GM19099 (cell line): ENCODE results near the gene RBPJ.

ENCODE experiments used
- POLR2A ChIP-seq: IDR thresholded peaks from 3 replicates; pipeline ENCODE4 v1.6.1; 2011; ENCODE audit warnings: low read depth; ENCODE audit not compliant: insufficient read length; ENCODE audit errors: extremely low read depth

The RBPJ gene

DNA sequence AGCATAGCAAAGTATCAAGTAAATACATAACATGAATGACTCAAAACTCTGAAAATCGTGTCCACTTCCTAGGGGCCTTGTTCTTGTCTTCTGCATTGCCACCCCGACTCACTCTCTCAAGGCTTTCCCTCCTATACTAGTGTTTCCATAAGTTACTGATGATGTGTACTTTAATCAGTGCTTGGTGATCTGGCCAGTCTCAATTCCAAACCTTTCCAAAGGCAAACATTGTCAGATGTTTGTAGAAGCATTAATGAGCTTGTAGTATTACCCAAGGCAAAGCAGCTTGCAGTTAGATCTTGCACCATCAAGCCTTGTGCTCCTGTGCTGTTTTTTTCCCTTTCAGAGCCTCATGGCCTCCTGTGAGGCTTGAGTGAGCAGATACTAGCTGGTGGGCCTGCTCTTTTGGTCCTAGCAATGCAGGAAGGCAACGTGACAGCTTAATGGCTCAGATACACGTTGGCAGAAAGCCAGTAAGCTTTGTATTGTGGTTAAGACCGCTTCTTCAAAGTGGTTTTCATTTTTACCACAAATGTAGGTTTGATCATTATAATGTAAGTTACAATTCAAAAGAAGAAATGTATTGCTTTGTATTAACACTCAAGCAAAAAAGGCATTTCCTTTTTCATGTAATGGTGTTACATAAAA, 51.8 kb downstream of the RBPJ start:
- no peak for TF ChIP-seq POLR2A

GRCh38 chr4:26375551-26375950, 54.7 kb downstream of the RBPJ start:
- no peak for TF ChIP-seq POLR2A

DNA sequence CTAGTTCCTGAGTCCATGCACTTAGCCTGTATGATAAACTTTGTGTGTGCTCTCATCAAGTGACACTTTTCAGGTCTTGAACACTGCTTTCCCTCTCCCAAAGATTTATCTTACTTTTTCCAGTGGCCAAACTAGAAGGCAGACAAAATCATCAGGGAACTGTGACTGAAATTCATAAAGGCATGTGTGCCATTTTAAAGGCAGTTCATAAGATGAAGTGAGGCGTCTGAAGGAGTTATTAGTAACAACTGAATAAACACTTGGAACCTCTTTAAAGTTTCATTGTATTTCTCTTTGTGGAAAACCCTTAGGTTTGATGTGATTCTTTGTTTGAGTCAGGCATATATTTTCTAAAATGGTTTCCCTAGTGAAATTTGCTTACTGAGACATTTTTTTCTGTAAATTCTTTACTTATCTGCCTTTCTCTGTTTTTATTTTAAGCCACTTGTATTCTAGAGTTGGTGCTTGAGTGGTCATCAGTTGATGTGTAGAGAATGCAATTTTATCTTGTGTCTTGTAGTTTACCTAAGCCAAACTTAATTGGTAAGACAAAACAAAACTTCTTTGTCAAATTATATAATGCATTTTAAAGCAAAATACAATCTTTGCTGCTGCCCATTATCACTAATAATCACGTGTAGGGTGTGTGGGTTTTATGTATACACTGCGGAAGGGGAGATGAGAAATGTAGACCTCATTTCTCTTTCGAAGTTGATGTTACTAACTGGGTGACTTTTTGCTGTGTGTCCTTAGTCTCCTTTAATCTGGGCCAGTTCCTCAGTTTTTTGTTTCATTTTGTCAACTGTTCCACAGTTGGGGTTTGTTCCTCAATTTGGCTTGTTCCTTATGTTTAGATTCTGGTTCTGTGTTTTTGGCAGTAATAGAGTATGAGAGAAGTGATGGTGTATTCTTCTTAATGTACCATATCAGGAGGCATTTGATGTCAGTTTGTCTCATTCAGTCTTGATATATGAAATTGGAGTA, 56.8 kb downstream of the RBPJ start:
- no peak for TF ChIP-seq POLR2A

GRCh38 chr4:26379837-26380236, 59.0 kb downstream of the RBPJ start:
- TF ChIP-seq POLR2A, result no peak

DNA sequence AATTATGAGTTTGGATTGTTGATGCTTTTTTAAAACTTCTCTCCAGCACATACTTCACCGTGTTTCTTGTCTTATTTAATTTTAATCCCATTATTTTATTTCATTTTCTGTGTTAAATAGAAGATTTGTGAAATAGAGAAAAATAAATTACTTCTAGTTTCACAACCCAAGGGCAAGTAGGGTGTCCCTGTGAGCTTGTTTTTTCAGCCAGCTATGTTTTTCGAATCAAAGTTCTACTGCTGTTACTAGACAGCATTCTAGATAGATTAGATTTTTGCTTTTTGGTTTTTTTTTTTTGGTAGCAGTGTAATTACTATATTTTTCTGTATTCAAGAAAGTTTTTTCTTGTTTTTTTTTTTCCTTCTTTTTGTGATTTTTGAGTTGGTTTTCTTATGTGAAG, 59.9 kb downstream of the RBPJ start:
- TF ChIP-seq POLR2A, result no peak

- TF ChIP-seq POLR2A, result no peak
These were observed 63.7 kb downstream of the RBPJ start for GRCh38 chr4:26384380-26385057.

- TF ChIP-seq POLR2A, result no peak
These were observed 64.9 kb downstream of the RBPJ start for GRCh38 chr4:26385690-26386089.

DNA sequence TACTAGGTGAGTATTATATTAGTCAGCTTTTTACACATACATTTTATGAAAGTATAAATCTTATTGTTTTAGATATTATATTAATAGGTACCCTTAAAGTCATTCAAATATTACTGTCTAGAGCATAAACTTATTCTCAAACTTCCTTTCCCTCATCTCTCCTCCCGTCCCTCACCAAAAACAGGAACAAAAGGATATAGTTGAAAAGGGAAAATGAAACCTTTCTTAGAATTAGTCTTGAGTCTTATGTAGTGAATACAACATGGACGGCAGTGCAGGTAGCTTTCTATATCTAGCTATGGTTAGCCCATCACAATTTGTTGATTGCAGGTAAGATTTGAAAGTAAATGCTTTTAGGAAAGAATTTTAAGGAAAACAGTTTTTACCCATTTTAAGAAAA, 65.6 kb downstream of the RBPJ start:
- no peak for TF ChIP-seq POLR2A

DNA sequence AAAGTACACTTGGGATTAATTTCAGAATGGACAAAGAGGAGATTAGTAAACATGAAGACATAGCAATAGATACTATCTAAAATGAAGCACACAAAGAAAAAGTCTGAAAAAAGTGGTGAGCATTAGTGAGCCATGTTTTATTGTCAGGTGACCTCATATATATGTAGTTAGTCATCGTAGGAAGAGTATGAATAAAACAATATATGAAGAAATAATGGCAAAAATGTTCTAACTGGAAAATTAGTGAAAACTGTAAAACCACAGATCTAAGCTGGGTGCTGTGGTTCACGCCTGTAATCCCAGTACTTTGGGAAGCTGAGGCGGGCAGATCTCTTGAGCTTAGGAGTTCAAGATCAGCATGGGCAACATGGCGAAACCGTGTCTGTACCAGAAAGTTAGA, 67.9 kb downstream of the RBPJ start:
- TF ChIP-seq POLR2A, result no peak

DNA sequence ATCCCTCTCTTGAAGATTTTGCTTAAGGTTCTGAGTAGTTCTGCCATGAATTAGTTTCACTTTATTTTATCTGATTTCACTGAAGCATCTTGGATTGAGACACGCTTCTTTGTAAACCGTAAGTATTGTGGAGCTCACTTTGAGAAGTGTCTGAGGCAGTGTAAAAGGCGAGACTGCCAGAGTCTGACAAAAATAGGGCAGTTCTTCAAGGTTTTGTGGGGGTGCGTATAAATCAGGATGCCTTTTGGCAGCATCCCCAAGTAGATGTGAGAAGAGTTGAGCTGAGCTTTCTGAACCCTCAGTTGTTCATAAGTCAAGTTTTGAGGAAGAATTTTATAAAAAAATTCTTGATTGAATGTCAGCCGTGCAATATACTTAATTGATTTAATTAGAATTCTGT, 76.3 kb downstream of the RBPJ start:
- TF ChIP-seq POLR2A, result no peak

DNA sequence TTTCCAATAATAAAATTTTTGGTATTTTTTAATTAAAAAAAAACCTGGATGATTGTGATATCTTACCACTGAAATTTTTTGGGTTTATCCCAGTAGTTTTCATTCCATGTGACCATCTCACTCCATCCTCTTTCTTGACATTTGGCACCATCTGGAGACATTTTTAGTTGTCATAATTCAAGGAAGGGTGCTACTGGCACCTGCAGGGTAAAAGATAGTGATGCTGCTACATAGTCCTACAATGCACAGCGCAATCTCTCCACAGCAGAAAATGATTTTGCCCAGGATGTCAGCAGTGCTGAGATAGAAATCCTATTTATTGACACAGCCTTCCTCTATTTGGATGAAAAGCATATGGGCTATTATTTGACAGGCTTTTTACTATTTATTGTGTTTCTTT, 79.3 kb downstream of the RBPJ start:
- TF ChIP-seq POLR2A, result no peak

DNA sequence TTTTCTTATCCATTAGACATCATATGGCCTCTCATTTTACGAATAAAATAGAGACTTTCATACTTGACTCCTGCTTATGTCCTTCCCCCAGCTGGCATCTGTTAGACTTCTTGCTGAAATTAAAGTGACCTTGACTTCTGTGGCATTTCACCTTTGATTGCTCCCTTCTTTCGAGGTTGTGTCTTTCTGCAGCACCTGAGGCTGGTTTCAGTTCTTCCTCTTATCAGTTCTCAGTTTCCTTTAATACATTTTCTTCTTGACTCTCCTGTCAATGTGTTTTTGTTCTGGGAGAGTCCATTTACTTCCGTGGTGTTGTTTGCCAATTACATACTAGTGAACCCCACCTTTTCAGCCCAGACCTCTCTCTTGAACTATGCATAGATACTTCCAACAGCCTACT, 81.6 kb downstream of the RBPJ start:
- no peak for TF ChIP-seq POLR2A

- TF ChIP-seq POLR2A, result no peak
These were observed 84.0 kb downstream of the RBPJ start for GRCh38 chr4:26404743-26405206.

DNA sequence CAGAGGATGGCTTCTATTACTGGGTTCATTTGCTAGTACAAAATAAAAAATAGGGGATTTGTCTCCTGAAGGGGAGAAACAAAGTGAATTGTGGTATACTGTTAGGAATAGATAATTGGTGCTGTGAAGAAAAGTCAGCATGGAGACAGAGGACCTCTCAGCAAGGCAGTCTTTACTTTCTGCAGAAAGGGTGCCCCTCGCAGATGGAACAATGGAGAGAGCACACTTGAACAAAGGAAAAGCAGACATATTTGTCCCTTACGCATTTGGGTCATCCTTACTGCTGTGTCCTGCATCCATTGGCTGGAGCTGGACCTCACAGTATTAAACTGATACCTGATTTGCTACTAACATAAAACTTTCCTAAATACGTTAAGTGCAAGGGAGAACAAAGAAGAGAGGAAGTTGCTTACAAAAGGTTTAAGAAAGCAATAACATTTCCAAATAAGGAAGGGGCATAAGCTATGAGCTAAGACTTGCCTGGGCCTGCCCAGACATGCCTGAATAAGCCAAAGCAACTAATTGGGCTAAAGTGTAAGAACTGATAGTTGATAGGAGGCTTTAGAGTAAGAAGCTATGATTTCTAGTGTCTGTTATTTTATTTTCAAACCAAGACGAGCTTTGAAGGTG, 85.6 kb downstream of the RBPJ start:
- TF ChIP-seq POLR2A, result no peak

DNA sequence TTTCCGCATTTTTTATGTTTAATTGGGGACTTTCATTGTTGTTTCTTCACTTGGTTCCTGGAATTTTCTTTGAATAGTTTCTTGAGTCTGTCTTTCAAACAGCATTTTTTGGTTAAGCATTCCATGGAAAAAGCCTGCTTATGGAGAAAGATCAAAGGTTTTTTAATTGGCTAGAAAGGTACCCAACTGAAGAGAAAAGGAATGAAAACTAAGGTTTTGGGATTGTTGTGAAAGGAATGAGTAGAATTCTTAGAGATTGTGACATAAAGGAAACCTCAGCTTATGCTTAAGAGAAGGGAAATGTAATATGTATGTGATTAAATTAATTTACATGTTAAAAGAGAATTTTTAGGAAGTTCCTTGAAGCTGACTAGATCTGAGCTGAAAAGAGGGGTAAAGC, 86.7 kb downstream of the RBPJ start:
- TF ChIP-seq POLR2A, result no peak
